CD4-positive, alpha-beta T cell (primary cell): Measurements from ENCODE around the gene ZFAND6. TPM values are rescaled to one million over a fixed set of nuclear protein-coding genes. Genes with fewer than 3 reads are reported as not detected.

Experiments
- ATAC-seq: fragments of 200-7000 bp; cut with Tn5 transposase; one replicate; pipeline ENCODE4 v1.10.0; 2022; ENCODE audit warnings: mild to moderate bottlenecking; ENCODE audit not compliant: poor library complexity
- CTCF ChIA-PET: fragments of 350-600 bp; sonication (Branson Sonifier 250); formaldehyde crosslinking; loops from one replicate; lab custom pipeline; 2021; ENCODE audit warnings: antibody characterized with exemption, inconsistent platforms; lab: Charles Lee
- POLR2A ChIA-PET: fragments of 350-600 bp; sonication (Branson Sonifier 250); formaldehyde crosslinking; loops from one replicate; lab custom pipeline; 2021; ENCODE audit warnings: antibody characterized with exemption, inconsistent platforms; lab: Charles Lee
- DNase-seq, 14 experiments: peaks; one replicate each; pipeline ENCODE4 v3.0.0-alpha.2; 2013 to 2020; ENCODE audit warnings: mixed read lengths in 2 of 14
- H3K27ac ChIP-seq, 2 donors: one replicate each; pipeline versions ENCODE4 v1.5.1 to v1.7.0; 2013; ENCODE audit warnings: low read length in 2 of 2, low read depth in 1 of 2, mild to moderate bottlenecking in 1 of 2
- H3K27me3 ChIP-seq, 2 experiments: 1 replicate in 1 of 2; 2 replicates in 1 of 2; pipeline versions ENCODE4 v1.6.1 to v1.7.0; 2013; ENCODE audit warnings: low read length in 2 of 2, control low read depth in 1 of 2, mild to moderate bottlenecking in 1 of 2, moderate library complexity in 1 of 2; ENCODE audit not compliant: insufficient read depth in 2 of 2, control insufficient read depth in 1 of 2
- H3K36me3 ChIP-seq: one replicate; pipeline ENCODE4 v1.6.1; 2013; ENCODE audit warnings: low read length, control low read depth; ENCODE audit not compliant: insufficient read depth
- H3K4me1 ChIP-seq: one replicate; pipeline ENCODE4 v1.6.1; 2013; ENCODE audit warnings: low read length, control low read depth; ENCODE audit not compliant: insufficient read depth
- H3K4me3 ChIP-seq: one replicate; pipeline ENCODE4 v1.5.1; 2013; ENCODE audit warnings: mild to moderate bottlenecking, low read length, moderate library complexity
- H3K9me3 ChIP-seq, 2 experiments: 1 replicate in 1 of 2; 2 replicates in 1 of 2; pipeline versions ENCODE4 v1.6.1 to v1.7.0; 2013; ENCODE audit warnings: low read length in 2 of 2, mild to moderate bottlenecking in 2 of 2, control low read depth in 1 of 2, moderate library complexity in 1 of 2; ENCODE audit not compliant: control insufficient read depth in 1 of 2, insufficient read depth in 1 of 2
- H3K27ac Mint-ChIP-seq: one replicate; pipeline ENCODE4 v1.8.0; 2020; ENCODE audit warnings: mixed read lengths
- H3K27me3 Mint-ChIP-seq: one replicate; pipeline ENCODE4 v1.8.0; 2021; ENCODE audit warnings: mixed read lengths
- H3K36me3 Mint-ChIP-seq: one replicate; pipeline ENCODE4 v1.8.0; 2021; ENCODE audit warnings: low read depth, mixed read lengths
- H3K4me1 Mint-ChIP-seq: one replicate; pipeline ENCODE4 v1.8.0; 2021; ENCODE audit warnings: low read depth, mixed read lengths
- H3K4me3 Mint-ChIP-seq: one replicate; pipeline ENCODE4 v1.8.0; 2020; ENCODE audit warnings: mild to moderate bottlenecking, mixed read lengths
- H3K9me3 Mint-ChIP-seq: one replicate; pipeline ENCODE4 v1.8.0; 2020; ENCODE audit warnings: mixed read lengths
- CTCF ChIP-seq: fragments of 200-600 bp; IDR thresholded peaks from one replicate; pipeline ENCODE4 v1.8.0; 2022; ENCODE audit warnings: antibody characterized with exemption, mild to moderate bottlenecking
- intact Hi-C, 2 experiments: fragments of 100-400 bp; cut with DNase I in 1 of 2; cut with micrococcal nuclease in 1 of 2; formaldehyde crosslinking; loops; one replicate each; pipeline versions ENCODE4 v1.15.1 to v1.9.0; 2023 to 2025; cut with DNase I, micrococcal nuclease
- total RNA-seq, 174 experiments: library from RNA in 2 of 174; stranded (reverse) in 2 of 174; gene quantifications; one replicate each; pipeline ENCODE4 v1.2.3 and lab custom pipeline; 2021 to 2026

Gene ZFAND6
- total RNA-seq, 2 experiments from 2014 or later: 65.5 to 69.2 TPM

GRCh38 chr15:80182611-80183261, 123.3 kb downstream of the ZFAND6 start:
- Mint-ChIP-seq H3K4me1 (no peaks in the 10 kb centered on the region), H3K9me3 (no peaks in the 10 kb centered on the region), H3K4me3 (no peak overlapping the region), H3K36me3 (peaks cover 63% of the 10 kb centered on the region), H3K27ac (no peak overlapping the region), H3K27me3 (no peaks in the 10 kb centered on the region)
- DNase-seq: no peak
- no peaks in the 10 kb centered on the region for H3K27me3 ChIP-seq
- no peak for TF ChIP-seq CTCF
- no peaks in the 10 kb centered on the region for H3K4me1 ChIP-seq
- no peak for ATAC-seq
- H3K36me3 ChIP-seq: peaks cover 36% of the 10 kb centered on the region
- CTCF ChIA-PET: no interaction called here
- peaks cover 0 to 5% of the 10 kb centered on the region in 2 experiments for H3K9me3 ChIP-seq
- POLR2A ChIA-PET: no interaction called here
- H3K4me3 ChIP-seq: no peak overlapping the region
- H3K27ac ChIP-seq: no peak overlapping the region
- intact Hi-C loops: no loop called here

GRCh38 chr15:80183306-80183705, 123.8 kb downstream of the ZFAND6 start:
- Mint-ChIP-seq H3K9me3 (no peaks in the 10 kb centered on the region), H3K27ac (no peak overlapping the region), H3K36me3 (peaks cover 67% of the 10 kb centered on the region), H3K4me3 (no peak overlapping the region), H3K4me1 (no peaks in the 10 kb centered on the region), H3K27me3 (no peaks in the 10 kb centered on the region)
- no peak overlapping the region for H3K4me3 ChIP-seq
- peaks cover 0 to 5% of the 10 kb centered on the region in 2 experiments for H3K9me3 ChIP-seq
- TF ChIP-seq CTCF: no peak
- no peaks in the 10 kb centered on the region for H3K4me1 ChIP-seq
- intact Hi-C loops: no loop called here
- no peak for DNase-seq
- ChIA-PET CTCF (no interaction called here), POLR2A (no interaction called here)
- ATAC-seq: no peak
- peaks cover 38% of the 10 kb centered on the region for H3K36me3 ChIP-seq
- H3K27ac ChIP-seq: no peak overlapping the region
- H3K27me3 ChIP-seq: no peaks in the 10 kb centered on the region

GRCh38 chr15:80183886-80184285, 124.4 kb downstream of the ZFAND6 start:
- Histone ChIP-seq H3K36me3 (peaks cover 38% of the 10 kb centered on the region), H3K27ac (no peak overlapping the region), H3K4me3 (no peak overlapping the region), H3K9me3 (peaks cover 0 to 5% of the 10 kb centered on the region in 2 experiments), H3K4me1 (no peaks in the 10 kb centered on the region), H3K27me3 (no peaks in the 10 kb centered on the region)
- H3K27ac Mint-ChIP-seq: no peak overlapping the region
- intact Hi-C loops: no loop called here
- ChIA-PET POLR2A (no interaction called here), CTCF (no interaction called here)
- no peaks in the 10 kb centered on the region for H3K9me3 Mint-ChIP-seq
- ATAC-seq (no peak), DNase-seq (no peak)
- no peak overlapping the region for H3K4me3 Mint-ChIP-seq
- peaks cover 67% of the 10 kb centered on the region for H3K36me3 Mint-ChIP-seq
- H3K4me1 Mint-ChIP-seq: no peaks in the 10 kb centered on the region
- H3K27me3 Mint-ChIP-seq: no peaks in the 10 kb centered on the region
- TF ChIP-seq CTCF: no peak
